GM18951 (cell line): ENCODE measurements around the gene ST8SIA4.

Experiments
- POLR2A ChIP-seq: IDR thresholded peaks from 4 replicates; pipeline ENCODE4 v1.6.1; 2011; ENCODE audit warnings: mild to moderate bottlenecking; ENCODE audit not compliant: insufficient read length, insufficient read depth; ENCODE audit errors: extremely low read depth
- in situ Hi-C: fragments of 300-500 bp; cut with MboI; formaldehyde crosslinking; loops from one replicate; pipeline ENCODE4 v1.12.0; 2022; ENCODE audit warnings: low sequenced_read_pairs, mixed read lengths, inconsistent platforms; ENCODE audit not compliant: unreplicated experiment

The ST8SIA4 gene

DNA sequence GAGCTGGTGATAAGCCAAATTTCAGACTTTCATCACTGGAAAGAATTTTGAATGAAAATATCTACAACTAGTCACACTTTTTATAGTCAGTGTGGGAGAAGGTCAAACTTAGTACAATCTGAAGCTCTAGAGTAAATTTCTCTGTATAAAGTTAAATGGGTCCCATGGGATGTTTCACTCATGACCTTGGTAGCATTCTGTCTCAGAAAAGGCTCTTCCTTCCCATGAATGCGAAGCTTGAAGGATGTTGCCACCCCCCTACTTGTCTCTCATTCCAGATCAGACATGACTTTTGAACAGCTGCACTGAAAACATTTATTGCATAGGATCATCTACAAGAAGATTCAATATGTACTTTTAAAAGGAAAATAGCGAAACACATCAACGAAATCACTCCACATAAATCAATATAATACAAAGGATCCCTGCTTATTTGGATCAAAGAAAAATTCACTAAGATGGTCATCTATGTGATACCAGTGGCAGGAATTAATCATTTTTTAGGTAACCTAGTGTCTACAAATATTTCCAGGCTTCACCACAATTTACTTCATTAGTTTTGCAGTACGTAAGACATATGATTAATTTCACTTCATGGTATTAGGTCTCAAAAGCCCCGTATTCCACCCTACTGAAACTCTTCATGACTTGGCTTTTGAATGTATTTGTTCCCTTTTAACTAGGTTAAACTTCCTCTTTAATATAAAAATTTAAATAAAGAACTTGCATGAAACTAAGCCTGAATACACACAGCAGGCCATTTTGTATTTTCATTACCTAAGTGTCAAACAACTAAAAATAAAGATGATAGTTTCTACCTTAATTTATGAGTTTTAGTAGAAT lies 4.4 kb downstream of the ST8SIA4 start:
- TF ChIP-seq POLR2A, result no peak
- in situ Hi-C loops, result no loop called here

DNA sequence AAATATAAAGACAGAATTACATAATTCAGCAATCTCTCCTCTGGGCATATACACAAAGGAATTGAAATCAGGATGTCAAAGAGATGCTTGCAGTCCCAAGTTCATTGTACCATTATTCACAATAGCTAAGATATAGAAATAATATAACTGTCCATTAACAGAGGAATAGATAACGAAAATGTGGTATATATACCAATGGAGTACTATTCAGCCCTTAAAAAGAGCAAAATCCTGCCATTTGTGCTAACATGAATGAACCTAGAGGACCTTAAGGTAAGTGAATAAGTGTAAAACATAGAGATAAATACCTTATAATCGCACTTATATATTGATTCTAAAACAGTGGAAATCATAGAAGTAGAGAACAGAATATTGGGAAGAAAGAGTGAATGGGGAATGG lies 7.0 kb downstream of the ST8SIA4 start:
- TF ChIP-seq POLR2A, result no peak
- in situ Hi-C loops, result no loop called here

DNA sequence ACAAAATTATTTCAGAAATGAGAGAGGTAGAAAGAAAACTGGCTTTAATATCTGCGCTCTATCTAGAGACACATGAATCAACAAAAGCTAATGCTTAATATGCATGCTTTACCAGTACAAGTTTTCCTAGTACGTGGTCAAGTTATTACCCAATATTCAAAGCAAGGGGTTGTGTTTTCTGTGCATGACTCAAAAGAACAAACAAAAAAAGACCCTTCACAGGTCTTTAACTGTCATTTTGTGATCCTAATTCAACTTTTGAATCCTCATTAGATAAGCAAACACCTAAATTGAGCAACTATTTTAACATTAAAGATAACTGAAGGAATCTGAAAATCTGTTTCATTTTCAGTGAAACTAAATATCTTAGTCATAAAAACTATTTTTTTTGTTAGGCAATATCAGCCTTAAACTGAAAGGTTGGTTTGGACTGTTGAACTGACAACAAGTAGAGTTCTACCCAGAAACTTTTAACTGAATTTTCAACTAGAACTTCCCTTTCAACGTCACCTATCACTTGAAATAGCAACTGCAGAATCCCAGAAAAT lies 12.5 kb downstream of the ST8SIA4 start:
- peak; percentile 21 for TF ChIP-seq POLR2A
- in situ Hi-C loops, result no loop called here

DNA sequence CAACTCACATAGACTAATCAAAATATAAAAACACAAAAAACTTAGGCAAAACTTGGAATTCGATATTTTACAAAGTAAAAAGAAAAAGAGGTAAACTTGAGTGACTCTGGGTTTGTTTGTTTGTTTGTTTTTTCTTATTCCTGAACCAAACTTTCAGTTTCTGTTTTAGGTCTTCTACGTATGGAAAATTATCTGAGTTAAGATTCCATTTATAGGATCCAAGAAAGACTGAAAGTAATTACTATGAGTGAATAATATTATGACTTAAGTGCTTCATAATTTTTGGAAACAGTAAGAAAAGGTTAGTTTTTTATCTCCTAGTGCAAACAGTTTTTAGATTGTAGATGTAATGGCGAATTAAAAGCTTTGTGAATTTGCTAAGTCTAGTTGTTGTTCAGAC lies 13.2 kb downstream of the ST8SIA4 start:
- TF ChIP-seq POLR2A, result no peak
- in situ Hi-C loops, result no loop called here

DNA sequence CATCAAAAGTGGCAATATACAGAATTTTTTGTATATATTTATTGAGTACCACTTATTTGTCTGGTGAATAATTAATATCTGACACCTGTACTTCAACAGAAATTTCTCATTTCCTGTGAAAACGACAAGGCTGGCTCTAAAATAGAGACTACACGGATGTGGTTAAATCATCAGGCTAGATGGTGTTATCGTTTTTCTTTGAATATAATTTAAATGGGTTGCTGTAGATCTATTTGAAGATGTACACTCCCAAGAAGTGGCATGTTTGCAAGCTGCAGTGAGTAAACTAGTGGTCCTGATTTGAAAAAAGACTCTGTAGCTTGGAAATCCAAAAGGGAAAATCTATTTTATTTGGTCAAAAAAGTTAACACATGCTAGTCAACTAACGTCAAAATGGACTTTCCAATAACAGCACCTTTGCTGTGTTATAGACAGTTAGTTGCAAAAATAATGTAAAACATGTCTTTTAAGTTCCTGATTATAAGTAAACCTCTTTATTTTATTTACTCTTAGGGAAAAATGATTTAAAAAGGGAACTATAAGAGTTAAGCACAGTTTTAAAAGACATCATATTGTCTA lies 13.8 kb downstream of the ST8SIA4 start:
- TF ChIP-seq POLR2A, result no peak
- in situ Hi-C loops, result no loop called here

DNA sequence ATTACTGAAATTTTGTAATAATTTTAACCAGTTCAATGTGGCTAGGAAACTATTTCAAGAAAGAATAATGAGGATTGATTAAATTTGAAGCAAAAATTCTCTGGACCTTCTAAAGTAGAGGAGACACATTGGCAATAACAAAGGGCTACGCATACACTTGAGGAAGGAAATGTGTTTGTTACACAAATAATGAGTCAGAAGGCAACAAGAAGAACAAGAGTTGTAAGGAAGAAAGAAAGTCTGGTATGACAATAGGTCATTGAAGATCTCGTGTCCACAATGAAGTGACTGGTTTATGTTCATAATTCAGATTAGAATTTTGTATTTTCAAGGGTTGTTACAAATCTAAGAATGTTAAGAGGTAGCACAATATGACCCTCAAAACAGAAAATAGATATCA lies 25.8 kb downstream of the ST8SIA4 start:
- TF ChIP-seq POLR2A, result no peak
- in situ Hi-C loops, result no loop called here

DNA sequence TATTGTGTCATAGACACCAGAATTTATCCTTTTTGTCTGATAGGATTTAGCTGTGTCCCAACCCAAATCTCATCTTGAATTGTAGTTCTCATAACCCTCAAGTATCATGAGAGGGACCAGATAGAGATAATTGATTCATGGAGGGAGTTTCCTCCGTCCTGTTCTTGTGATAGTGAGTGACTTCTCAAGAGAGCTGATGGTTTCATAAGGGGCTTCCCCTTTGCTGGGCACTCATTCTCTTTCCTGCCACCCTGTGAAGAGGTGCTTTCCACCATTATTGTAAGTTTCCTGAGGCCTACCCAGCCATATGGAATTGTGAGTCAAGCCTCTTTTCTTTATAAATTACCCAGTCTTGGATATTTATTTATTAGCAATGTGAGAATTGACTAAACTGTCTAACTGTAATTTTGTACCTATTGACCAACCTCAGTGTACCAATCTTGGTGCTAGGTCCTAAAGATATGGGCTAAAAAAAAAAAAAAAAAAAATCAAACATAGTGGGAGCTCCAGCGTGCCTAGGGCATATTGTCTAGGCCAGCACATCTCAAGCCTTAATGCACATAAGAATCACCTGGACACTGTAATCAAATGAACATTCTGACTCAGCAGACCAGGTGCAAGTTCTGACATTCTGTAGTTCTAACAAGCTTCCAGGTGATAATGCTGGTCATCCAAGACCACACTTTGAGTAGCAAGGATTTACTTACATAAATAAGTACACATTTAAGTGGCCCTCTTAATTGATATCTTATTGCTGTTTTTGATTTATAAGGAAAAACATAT lies 30.5 kb downstream of the ST8SIA4 start:
- in situ Hi-C loops, result no loop called here
- no peak for TF ChIP-seq POLR2A

DNA sequence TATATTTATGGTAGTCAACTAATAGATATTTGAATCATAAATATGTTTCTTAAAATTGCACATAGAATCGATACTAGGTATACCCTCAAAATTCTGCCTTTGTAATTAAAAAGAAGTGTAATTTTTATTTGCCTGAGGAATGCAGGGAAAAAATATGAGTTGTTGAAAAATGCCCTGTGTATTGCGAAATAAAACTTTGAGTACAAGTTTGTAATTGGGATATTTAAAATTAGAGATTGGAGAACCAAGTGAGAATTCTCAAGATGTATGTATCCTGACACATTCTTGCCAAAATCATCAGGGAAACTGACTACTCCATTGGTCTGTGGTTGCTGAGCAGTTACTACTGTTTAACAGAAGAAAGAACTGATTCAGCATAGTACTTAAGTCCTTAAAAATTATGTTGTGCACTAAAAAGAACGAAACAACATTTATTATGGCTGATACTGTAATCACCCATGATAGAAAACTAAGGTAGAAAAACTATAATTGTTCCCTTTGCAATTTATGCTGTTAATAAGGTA lies 36.0 kb downstream of the ST8SIA4 start:
- in situ Hi-C loops, result no loop called here
- TF ChIP-seq POLR2A, result no peak

DNA sequence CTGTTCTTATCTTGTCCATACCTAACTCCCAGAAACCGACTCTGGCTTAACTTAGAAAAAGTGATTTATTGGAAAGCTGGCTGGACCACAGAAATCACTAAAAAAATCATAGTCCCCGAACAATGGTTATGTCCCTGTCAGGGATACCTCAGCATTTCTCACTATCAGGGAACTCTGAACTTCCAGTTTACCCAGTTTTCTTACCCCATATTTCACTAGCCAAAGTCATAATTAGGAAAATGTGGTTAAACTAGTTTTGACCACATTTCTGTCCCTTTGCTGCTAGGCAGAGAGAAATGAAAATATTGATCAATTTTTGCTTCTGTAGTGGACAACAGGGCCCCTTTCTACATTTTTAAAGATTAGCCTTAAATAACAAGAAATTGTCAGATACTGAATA lies 38.2 kb downstream of the ST8SIA4 start:
- no peak for TF ChIP-seq POLR2A
- in situ Hi-C loops, result no loop called here

DNA sequence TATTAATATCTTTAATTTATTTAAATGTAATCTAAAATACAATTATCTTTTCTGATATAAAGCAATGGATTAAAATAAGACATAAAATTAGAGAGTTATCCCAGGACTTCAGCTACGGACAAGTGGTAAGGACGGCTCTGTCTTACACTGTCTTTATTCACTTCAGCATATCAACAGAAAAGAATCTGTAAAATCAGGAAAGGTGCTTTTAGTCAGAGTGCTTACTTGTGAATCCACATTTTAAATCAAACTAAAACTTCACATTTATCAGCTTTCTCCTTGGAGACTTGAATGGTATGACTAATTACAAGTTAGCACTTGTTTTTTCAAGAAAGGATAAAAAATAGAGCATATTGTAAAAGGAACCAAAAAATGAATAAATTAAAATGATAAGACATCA lies 39.3 kb downstream of the ST8SIA4 start:
- no peak for TF ChIP-seq POLR2A
- in situ Hi-C loops, result no loop called here

DNA sequence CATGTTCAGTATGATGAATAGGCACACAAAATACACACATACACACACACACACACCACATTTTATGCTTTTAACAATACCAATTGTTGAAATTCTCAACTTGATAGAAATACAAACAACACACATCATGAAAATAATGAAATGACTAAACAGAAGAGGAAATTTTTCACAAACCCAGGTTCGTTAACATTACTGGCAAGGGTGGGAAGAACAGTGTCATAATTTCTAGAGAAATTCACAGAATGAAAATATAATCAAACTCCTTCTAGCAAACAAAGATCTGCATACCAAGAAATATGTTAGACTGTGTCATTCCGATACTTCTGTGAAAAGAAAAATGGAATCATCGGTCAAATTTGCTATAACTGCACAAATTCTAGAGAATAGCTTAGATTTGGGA lies 41.9 kb downstream of the ST8SIA4 start:
- in situ Hi-C loops, result no loop called here
- TF ChIP-seq POLR2A, result no peak

DNA sequence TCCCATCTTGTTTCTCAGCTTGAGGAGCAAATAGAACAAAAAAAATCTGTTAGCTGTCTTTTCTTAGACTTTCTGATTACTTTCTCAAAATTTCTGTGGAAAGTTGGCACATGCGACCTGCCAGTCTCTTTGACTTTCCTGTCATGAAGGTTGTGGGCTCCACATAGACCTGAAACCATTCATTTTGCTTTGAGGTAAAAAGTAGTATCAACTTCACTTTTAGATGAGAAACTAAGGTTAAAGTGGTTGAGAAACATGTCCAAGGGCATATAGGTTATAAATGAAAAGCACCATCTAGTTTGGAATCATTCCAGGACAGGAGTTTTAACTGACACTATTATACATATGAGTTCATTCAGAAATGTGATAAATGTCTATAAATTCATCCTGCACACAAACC lies 42.7 kb downstream of the ST8SIA4 start:
- in situ Hi-C loops, result no loop called here

DNA sequence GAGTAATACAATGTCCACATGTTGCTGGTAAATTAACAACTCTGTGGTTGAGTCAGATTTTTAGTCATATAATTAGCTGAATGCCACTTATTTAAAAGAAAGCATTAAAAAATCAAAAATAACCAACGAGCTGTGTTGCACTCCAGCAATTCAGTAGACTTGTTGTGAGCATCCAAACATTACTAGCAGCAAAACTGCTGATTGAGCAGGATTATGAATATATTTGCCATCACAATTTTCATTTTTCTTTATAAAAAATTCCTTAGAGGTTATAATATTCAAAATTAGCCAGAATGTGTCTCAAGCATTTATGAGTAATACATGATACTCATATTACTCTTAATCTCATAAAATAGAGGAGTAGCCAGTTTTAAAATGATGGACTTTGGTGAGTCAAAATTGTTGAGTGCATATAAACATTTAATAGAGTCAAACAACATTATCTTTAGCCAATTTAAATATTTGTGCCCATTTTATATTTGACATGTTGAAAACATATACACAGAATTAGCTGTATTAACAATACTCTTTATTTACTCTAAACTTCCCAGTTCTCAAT lies 44.0 kb downstream of the ST8SIA4 start:
- in situ Hi-C loops, result no loop called here
- TF ChIP-seq POLR2A, result no peak

More for the DNA sequence above, 42.7 kb downstream of the ST8SIA4 start:
- no peak for TF ChIP-seq POLR2A

DNA sequence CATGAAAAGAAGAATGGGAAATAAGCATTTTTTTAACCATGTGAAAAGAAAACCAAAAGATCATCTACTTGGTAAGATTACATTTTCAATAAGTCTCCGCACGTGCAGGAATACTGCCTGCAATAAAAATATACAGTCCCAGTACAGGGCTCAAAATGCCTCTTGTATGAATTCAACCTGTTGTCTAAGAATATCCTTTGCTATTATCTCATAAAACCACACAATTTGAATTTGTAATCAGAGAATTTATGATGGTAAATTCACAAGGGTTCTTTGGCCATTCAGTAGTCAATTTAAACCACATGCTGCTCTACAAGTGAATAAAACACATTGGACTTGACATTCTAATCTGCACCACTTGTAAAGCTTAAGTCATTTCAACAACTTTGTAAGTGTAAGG lies 46.6 kb downstream of the ST8SIA4 start:
- TF ChIP-seq POLR2A, result no peak
- in situ Hi-C loops, result no loop called here
